ENCODE measurements around the gene SNAP23. TPM values are rescaled to one million over a fixed set of nuclear protein-coding genes. Genes with fewer than 3 reads are reported as not detected.

The SNAP23 gene
- total RNA-seq, 1 experiment from 2014 or later, result 63.2 TPM

DNA sequence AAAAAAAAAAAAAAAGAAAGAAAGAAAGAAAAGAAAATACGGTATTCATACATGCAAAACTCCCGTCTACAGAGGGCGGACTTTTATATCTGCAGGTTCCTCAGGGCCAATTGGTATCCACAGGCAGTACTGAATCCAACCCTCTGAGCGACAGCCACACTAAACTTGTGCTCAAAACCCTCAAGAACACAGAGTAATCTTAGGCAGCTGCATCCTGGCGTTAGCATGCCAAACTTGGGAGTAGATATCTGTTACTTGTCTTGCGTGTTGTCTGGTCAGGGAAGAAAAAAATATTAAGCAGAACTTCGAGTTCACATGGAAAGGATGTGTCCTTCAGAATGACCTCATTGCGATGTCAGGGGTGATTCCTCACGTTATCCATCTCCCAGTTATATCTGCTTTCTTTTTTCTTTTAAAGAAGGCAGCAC, 12.8 kb downstream of the SNAP23 start:
- Histone ChIP-seq H2BK15ac (ENCODE audit: low read depth, low read length) (no peak overlapping the region), H3K27ac (ENCODE audit: insufficient read length, low read depth, low read length) (no peak overlapping the region), H3K9ac (ENCODE audit: extremely low read depth, insufficient read length, low read length) (no peak overlapping the region), H3T11ph (ENCODE audit: low read length) (no peak overlapping the region), H4K5ac (ENCODE audit: insufficient read length, low read depth, low read length) (no peak overlapping the region), H2BK12ac (ENCODE audit: insufficient read length, low read depth, low read length) (no peak overlapping the region), H4K8ac (replicated peaks; ENCODE audit: insufficient read length, low read depth, low read length) (no peak overlapping the region), H2AK5ac (ENCODE audit: insufficient read length, low read length) (no peak overlapping the region), H2BK20ac (ENCODE audit: low read depth, low read length, poor library complexity, severe bottlenecking) (no peak overlapping the region), H2BK5ac (ENCODE audit: insufficient read length, low read length) (no peak overlapping the region), H3K56ac (ENCODE audit: insufficient read length, low read depth, low read length) (no peak overlapping the region), H3K27me3 (ENCODE audit: insufficient read depth, low read length) (no peaks in the 10 kb centered on the region), H3K79me2 (ENCODE audit: insufficient read depth, low read length) (no peaks in the 10 kb centered on the region), H3K23ac (ENCODE audit: insufficient read length, low read depth, low read length) (no peak overlapping the region), H3K18ac (ENCODE audit: insufficient read length, low read depth, low read length) (no peak overlapping the region), H2BK120ac (ENCODE audit: low read depth, low read length, poor library complexity, severe bottlenecking) (no peak overlapping the region), H3K14ac (ENCODE audit: insufficient read depth, low read length) (no peak overlapping the region), H3K4me2 (ENCODE audit: insufficient read depth, insufficient read length, low read length) (no peak overlapping the region), H3K79me1 (ENCODE audit: insufficient read depth, low read depth, low read length, poor library complexity, severe bottlenecking) (peaks cover 3% of the 10 kb centered on the region), H3K23me2 (ENCODE audit: insufficient read length, low read depth, low read length, poor library complexity, severe bottlenecking) (no peaks in the 10 kb centered on the region), H3K4me1 (ENCODE audit: insufficient read depth, low read length) (no peaks in the 10 kb centered on the region), H3K9me3 (ENCODE audit: control insufficient read depth, low read depth, low read length) (no peaks in the 10 kb centered on the region), H4K20me1 (ENCODE audit: control insufficient read depth, insufficient read depth, insufficient read length) (no peaks in the 10 kb centered on the region), H2AFZ (ENCODE audit: low read length) (no peak overlapping the region), H4K91ac (ENCODE audit: insufficient read length, low read depth, low read length) (no peak overlapping the region), H3K4ac (ENCODE audit: low read depth, low read length) (no peak overlapping the region)
- TF ChIP-seq, protein P1, sequence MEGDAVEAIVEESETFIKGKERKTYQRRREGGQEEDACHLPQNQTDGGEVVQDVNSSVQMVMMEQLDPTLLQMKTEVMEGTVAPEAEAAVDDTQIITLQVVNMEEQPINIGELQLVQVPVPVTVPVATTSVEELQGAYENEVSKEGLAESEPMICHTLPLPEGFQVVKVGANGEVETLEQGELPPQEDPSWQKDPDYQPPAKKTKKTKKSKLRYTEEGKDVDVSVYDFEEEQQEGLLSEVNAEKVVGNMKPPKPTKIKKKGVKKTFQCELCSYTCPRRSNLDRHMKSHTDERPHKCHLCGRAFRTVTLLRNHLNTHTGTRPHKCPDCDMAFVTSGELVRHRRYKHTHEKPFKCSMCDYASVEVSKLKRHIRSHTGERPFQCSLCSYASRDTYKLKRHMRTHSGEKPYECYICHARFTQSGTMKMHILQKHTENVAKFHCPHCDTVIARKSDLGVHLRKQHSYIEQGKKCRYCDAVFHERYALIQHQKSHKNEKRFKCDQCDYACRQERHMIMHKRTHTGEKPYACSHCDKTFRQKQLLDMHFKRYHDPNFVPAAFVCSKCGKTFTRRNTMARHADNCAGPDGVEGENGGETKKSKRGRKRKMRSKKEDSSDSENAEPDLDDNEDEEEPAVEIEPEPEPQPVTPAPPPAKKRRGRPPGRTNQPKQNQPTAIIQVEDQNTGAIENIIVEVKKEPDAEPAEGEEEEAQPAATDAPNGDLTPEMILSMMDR (conservative IDR thresholded peaks at IDR 0.05), result no peak
- Mint-ChIP-seq H3K9me3 (no peaks in the 10 kb centered on the region), H3K27ac (peak overlapping the region in 1 of 3 experiments; percentile 41; a peak in 2 of 7 replicates), H3K27me3 (ENCODE audit: low read depth) (no peaks in the 10 kb centered on the region), H3K4me3 (no peak overlapping the region), H3K36me3 (ENCODE audit: insufficient read depth in 1 of 3, low read depth in 3 of 3) (peaks cover 1 to 11% (median 9%) of the 10 kb centered on the region in 3 experiments; a peak in 5 of 7 replicates), H3K4me1 (peaks cover 4 to 5% of the 10 kb centered on the region in 2 experiments)
- WGBS (ENCODE audit: extremely low coverage, insufficient read length, low lambda C conversion rate), result no CpG with 5 or more reads among the region's 9 CpGs
- no peak for DNase-seq
